Smooth muscle cell (in vitro differentiated cells): Measurements from ENCODE around the gene DLX5. TPM values are rescaled to one million over a fixed set of nuclear protein-coding genes. Genes with fewer than 3 reads are reported as not detected.

Experiments used
- DNase-seq: peaks from one replicate; lab custom pipeline; 2025; ENCODE audit not compliant: unreplicated experiment; lab: John Stamatoyannopoulos, UW
- H2AFZ ChIP-seq: fragments of 200-600 bp; sonication (generic); 2 replicates; pipeline ENCODE4 v1.6.0; 2016; ENCODE audit warnings: antibody characterized with exemption, low read depth, mild to moderate bottlenecking
- H3F3A ChIP-seq: fragments of 200-600 bp; sonication (generic); 2 replicates; pipeline ENCODE4 v1.6.0; 2017; ENCODE audit warnings: antibody characterized with exemption, low read depth
- H3K27ac ChIP-seq: fragments of 200-600 bp; sonication (generic); 2 replicates; pipeline ENCODE4 v1.5.1; 2016; ENCODE audit warnings: low read depth, mild to moderate bottlenecking
- H3K27me3 ChIP-seq: fragments of 200-600 bp; sonication (generic); 2 replicates; pipeline ENCODE4 v1.6.1; 2016; ENCODE audit warnings: low read depth, mild to moderate bottlenecking
- H3K36me3 ChIP-seq: fragments of 200-600 bp; sonication (generic); 2 replicates; pipeline ENCODE4 v1.5.1; 2016; ENCODE audit warnings: low read depth
- H3K4me1 ChIP-seq: fragments of 200-600 bp; sonication (generic); 2 replicates; pipeline ENCODE4 v1.5.1; 2016; ENCODE audit warnings: low read depth
- H3K4me2 ChIP-seq: fragments of 200-600 bp; sonication (generic); 2 replicates; pipeline ENCODE4 v1.6.0; 2016; ENCODE audit warnings: mild to moderate bottlenecking
- H3K4me3 ChIP-seq: fragments of 200-600 bp; sonication (generic); 2 replicates; pipeline ENCODE4 v1.5.1; 2016; ENCODE audit warnings: mild to moderate bottlenecking
- H3K79me2 ChIP-seq: fragments of 200-600 bp; sonication (generic); 2 replicates; pipeline ENCODE4 v1.6.0; 2016; ENCODE audit warnings: low read depth, mild to moderate bottlenecking
- H3K9ac ChIP-seq: fragments of 200-600 bp; sonication (generic); 2 replicates; pipeline ENCODE4 v1.6.0; 2016; ENCODE audit warnings: low read depth
- H3K9me3 ChIP-seq: fragments of 200-600 bp; sonication (generic); replicated peaks from 2 replicates; pipeline ENCODE4 v1.5.1; 2016; ENCODE audit warnings: low read depth
- H4K20me1 ChIP-seq: fragments of 200-600 bp; sonication (generic); 2 replicates; pipeline ENCODE4 v1.6.0; 2016; ENCODE audit warnings: low read depth
- CTCF ChIP-seq: fragments of 200-600 bp; sonication (generic); IDR thresholded peaks from 2 replicates; pipeline ENCODE4 v1.5.1; 2017; ENCODE audit warnings: borderline replicate concordance, mild to moderate bottlenecking, antibody characterized with exemption; ENCODE audit not compliant: insufficient read depth, poor library complexity, severe bottlenecking
- WGBS: methylation state at CpG from one replicate; pipeline ENCODE4 v1.1.7; 2016; ENCODE audit warnings: low lambda C conversion rate; 5-methylcytosine and 5-hydroxymethylcytosine counted together
- polyA plus RNA-seq: library from polyadenylated mRNA; unstranded; fragments of >200 nt; fragmentation: Nextera tagmentation; extraction: Ambion mirVana; gene quantifications from 2 replicates; pipeline ENCODE4 v1.2.1, GENCODE V29; 2016
- total RNA-seq: library from RNA; depleted of rRNA; stranded (reverse); fragments of >200 nt; gene quantifications from 2 replicates; pipeline ENCODE4 v1.2.3, GENCODE V29; 2014

The DLX5 gene
- total and polyA plus RNA-seq, 2 experiments from 2014 or later, result 3.5 to 4.3 TPM

DNA sequence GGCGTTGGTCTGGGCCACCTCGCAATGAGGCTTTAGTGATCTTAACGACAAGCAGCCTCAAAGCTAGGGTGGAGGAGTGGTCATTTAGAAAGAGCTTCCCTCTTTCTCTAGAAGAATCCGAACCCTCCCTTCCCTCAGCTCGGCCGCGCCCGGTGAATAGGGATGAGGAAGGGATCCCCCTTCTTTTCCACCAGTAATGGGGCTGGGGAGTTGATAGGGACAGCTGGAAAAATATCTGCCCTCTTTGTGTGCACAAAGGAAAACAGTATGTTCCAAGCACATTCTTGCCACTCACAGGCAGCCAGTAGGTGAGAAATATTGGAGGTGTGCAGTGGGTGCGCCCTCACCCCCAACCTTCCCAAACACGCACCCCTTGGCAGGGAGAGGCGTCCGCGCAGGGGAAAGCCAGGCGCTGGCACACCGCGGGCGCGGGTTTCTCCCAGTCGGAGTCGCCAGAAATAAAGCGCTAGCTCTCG lies 6.5 kb downstream of the DLX5 start:
- Histone ChIP-seq H3K4me1 (peaks cover 43% of the 10 kb centered on the region), H3K4me3 (peak overlapping the region; percentile 64), H4K20me1 (peaks cover 4% of the 10 kb centered on the region), H3K4me2 (peak overlapping the region; percentile 82), H3K36me3 (no peaks in the 10 kb centered on the region), H2AFZ (no peak overlapping the region), H3K79me2 (no peaks in the 10 kb centered on the region), H3K9ac (no peak overlapping the region), H3K9me3 (no peaks in the 10 kb centered on the region), H3K27me3 (peaks cover 82% of the 10 kb centered on the region), H3F3A (peaks cover 5% of the 10 kb centered on the region), H3K27ac (no peak overlapping the region)
- 6% methylated on average over 22 of the region's 22 CpGs for WGBS
- no peak for DNase-seq
- no peak for TF ChIP-seq CTCF

DNA sequence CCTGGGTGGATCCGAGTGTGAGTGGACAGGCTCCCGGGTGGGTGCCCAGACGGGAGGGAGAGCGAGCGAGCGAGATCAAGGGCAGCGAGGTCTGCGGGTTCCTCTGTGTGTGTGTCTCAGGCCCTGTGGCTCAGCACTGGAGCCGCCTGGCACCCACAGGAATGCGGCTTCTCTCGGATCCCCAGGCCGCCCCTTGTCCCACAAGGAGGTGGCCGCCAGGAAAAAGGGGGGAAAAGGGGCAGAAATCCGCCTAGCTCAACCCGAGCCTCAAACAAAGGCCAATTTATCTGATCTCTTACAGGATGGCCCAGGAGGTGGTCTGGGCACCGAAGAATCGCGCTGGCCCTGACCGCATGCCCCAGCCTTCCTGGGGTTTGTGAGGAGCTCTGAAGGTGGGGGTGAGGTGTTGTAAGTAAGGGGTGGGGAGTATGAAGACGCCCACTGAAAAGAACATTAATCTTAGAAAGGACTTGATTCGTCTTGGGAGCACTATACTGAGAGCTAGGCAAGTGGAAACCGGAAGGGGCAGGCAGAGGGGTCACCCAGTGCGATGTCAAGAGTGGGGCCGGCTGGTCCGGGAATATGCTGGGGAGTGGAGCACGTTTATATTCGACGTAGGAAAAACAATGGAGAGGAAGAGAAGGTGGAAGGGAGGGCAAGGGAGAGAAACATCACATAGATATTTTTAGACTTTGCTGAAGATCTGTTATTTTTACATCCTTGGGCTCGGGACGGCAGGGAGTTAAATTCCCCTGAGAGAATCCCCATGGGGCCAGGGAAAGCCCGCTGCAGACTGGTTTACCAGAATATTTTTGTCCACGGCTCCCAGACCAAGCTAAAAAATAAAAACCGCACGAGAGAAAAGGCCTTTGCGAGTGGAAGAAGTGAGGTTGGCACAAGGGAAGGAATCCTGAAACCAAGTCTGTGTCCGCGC lies 7.2 kb downstream of the DLX5 start:
- H3K27me3 ChIP-seq, result peaks cover 89% of the 10 kb centered on the region
- 11% methylated on average over 30 of the region's 37 CpGs for WGBS

DNA sequence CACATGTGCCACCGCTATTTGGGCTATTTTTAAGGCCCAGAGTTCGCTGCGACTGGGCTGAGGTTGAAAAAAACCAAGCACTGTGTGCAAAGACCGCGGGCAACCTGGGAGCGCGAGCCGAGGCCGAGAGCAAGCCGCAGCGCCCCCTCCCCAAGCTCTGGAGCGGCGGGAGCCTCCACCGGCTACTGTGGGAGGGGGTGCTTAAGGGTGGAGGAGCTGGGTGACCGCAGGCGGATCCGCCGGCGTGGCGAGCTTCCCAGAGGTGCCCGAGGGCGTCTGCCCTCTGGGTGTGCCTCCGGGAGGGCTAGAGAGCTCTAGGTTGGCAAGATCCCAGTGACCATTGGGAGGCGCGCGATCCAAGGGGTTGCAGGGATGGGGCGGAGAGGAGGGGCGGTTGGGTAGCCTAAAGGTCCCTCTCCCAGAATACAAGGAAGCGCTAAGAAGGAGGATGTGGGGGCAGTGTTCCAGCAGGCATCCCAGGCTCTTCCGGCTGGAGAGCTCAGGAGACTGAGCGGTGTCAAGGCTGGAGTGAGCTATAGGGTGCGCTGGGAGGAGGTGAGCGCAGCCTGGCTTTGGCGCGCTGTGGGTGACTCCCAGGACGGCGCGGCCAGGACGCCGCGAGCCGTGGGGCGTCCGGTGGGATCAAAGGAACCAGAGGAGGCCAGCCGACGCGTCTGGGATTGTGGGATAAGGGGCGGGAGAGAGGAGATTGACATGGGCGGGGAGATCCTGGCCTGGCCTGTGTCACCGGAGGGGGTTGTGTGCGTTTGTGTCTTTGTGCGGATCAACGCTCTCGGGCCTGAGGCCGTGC lies 8.0 kb downstream of the DLX5 start:
- Histone ChIP-seq H4K20me1 (no peaks in the 10 kb centered on the region), H3K4me1 (peaks cover 32% of the 10 kb centered on the region), H3K27me3 (peaks cover 98% of the 10 kb centered on the region), H3K27ac (no peak overlapping the region), H3K36me3 (no peaks in the 10 kb centered on the region), H3K4me3 (peak overlapping the region; percentile 64), H2AFZ (peak overlapping the region; percentile 49), H3K79me2 (no peaks in the 10 kb centered on the region), H3K9ac (no peak overlapping the region), H3F3A (no peaks in the 10 kb centered on the region), H3K4me2 (peak overlapping the region; percentile 82), H3K9me3 (no peaks in the 10 kb centered on the region)
- under 1% methylated on average over 42 of the region's 55 CpGs for WGBS
- TF ChIP-seq CTCF, result no peak
- no peak for DNase-seq

More for the DNA sequence above, 7.2 kb downstream of the DLX5 start:
- H3K36me3 ChIP-seq, result no peaks in the 10 kb centered on the region
- H3K4me1 ChIP-seq, result peaks cover 41% of the 10 kb centered on the region
- no peak overlapping the region for H3K27ac ChIP-seq
- H3K9me3 ChIP-seq, result no peaks in the 10 kb centered on the region
- H3F3A ChIP-seq, result peaks cover 5% of the 10 kb centered on the region
- no peak for DNase-seq
- H3K9ac ChIP-seq, result no peak overlapping the region
- no peaks in the 10 kb centered on the region for H3K79me2 ChIP-seq
- H2AFZ ChIP-seq, result no peak overlapping the region
- H3K4me2 ChIP-seq, result peak overlapping the region; percentile 82
- no peak for TF ChIP-seq CTCF
- peak overlapping the region; percentile 64 for H3K4me3 ChIP-seq
- H4K20me1 ChIP-seq, result peaks cover 3% of the 10 kb centered on the region
